ENCODE data around the gene TNS1.

Gene TNS1

DNA sequence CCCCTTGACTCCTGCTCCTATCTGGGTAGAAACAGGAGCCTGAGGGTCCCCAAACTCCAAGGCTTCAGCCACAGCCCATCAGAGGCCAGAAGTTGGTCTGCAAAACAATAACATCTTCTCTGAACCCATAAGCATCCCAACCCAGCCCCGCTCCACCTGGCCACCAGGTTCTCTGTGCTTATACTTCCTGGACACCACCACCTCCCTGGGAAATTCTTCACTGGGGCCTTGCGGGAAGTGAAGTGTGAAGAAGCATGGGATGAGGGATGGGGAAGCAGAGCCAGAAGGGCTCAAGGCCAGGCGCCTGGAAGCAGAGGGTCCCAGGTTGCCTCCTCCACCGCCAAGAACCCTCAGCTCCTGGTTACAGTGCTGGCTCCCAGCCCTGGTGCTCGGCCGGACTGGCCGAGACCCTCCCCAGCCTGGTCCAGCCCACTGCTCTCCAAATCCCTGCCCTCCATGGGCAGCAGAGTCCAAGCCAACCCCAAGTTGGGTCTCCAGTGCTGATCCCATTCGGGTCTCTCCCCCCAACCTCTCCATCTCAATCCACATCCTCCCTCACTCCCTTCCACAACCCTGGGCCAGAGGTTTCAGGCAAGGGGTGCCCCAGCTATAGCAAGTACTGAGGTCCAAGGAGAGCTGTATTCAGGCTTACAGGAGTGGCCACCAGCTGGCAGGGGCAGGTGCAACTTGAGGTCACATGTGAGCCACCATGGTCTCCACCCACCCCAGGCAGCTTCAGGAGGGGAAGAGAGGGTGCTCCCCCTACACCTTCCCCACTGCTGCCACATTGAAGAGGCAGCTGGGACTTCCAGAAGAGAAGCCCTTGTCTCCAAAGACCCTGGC, 60.7 kb downstream of the TNS1 start:
- DNase-seq, result peak; percentile 45

DNA sequence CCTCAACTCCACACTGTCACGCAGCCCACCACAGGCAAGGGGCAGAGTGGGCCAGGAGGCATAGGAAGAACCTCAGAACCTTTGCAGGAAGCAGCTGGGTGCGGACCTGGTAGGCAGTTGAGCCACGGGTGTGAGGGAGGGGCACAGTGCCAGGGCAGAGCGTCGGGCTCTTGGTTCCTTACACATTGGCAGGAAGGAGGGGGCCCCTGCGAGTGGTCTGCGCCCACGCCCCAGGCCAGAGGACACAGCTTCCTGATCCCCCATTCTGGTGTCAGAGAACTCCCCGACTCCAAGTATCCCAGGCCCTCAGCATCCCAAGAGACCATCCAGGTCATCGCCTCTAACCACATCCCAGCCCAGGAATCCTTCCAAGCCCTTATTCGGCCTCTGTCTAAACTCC, 61.5 kb downstream of the TNS1 start:
- DNase-seq, result peak; percentile 17

DNA sequence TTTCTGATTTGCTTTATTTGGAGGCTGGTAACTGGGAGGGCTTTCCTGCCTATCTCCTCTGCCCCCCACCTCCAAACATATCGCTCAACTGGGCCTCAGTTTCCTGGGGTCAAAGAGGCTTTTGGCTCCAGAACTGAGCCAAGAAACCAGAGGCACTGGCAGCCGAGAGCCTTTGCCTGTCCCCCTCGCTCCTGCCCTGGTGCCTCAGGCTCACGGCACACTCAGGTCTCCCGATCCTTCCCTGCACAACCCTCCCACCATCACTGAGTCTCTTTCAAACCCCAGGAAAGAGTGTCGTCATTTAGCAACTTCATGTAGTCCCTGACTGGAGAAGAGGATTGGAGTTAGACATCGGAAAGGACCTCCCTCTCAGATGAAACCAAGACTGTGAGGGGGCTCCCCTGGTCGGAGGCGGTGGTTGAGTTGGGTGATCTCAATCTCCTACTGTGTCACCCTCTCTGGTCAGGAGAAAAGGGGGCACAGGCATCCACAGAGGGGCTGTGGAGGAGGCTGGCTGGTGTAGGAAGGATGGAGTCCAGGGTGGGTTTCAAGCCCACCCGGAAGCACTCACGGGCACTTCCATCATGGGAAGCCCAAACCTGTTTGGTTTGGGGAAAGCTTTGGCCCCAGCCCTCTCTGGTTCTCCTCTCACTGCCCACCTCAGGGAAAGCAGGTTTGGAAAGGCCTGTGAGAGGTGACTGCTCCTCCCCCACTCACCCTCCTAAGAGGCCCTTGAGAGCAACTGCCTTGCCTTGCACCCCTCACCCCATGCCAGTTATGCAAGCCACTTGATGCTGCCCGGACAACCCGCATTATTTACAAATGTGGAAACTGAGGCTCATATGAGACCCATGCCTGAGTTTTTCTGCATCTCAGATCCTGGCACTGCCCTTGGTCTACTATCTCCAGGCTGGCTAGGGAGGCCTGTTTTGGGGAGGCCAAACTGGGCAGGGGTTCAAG, 62.3 kb downstream of the TNS1 start:
- DNase-seq, result peak; percentile 48

DNA sequence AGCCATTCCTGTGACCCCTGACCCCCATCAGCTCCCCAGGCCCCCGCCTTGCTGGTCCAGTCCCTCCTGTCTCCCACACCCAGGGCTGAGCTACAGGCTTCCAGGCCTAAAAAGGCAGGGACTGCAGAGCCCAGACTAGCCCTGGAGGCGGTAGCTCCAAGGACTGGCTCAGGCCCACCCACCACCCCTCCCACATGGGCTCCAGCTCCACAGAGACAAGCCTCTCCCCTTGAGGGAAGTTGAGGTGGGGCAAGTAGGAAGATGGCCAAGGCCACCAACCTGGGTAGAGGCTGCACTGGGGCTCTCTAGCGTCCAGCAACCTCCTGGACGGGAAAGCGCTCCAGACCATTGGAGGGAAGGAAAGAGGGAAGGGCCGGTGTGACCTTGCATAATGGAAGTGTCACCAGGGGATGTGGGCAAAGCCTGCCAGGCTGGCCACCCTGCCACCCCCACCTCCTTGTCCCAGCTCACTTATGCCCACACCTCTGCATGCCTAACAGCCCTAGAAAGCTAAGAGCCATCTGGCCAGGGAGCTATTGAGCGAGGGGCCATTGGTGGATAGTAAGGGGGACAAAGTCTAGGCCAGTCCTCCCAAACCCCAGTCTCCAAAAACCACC, 63.1 kb downstream of the TNS1 start:
- DNase-seq, result no peak

DNA sequence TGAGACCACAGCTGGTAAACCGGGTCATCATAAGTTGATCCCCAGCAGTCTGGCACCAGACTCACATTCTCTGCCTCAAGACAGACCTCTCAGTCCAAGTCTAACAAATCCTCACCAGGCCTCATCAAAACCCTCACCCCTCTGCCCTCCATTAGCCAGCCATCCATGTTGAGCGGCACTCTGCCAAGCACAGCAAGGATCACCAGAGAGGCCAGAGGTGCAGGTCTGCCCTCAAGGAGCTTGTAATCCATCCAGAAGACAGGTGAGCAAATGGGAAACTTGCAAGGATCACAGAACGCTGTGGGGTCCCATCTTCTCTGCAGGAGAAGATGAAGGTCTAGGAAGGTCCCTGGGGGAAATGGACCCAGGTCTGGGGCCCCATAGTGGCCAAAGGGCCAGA, 63.6 kb downstream of the TNS1 start:
- no peak for DNase-seq

DNA sequence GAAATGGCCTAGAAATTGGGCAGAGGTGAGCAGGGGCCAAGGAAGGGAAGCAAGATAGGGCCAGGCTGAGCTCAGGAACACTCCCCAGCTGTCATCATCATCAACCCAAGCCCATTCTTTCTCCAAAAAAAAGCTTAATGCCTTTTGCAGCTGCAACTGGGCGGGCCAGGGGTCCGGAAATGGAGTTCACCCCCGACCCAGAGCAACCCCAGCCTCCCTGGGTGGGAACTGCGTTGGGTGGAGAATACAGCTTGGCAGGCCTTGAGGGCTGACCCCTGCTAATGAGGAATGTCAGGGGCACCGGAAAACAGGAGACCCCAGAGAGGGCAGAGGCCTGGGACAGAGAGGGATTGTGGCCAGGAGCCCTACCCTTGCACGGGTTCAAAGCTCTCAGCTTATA, 64.8 kb downstream of the TNS1 start:
- DNase-seq, result no peak

DNA sequence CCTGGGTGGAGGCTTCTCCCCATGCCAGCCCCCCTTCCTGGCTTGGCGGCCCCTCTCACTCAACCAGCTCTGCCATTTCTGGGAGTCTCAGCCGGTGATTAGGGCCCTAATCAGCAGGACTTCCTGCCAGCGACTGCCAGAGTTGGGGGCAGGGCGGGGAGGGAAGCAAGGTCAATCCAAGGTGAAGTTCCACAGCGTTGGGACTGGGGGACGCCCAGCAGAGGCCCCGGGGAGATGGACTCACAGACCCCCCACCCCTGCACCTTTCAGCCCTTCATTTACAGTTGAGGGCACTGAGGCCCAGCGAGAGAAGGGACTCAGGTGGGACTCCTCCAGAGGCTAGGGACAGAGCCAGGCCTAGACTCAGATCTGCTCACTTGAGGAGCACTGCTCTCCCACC, 65.3 kb downstream of the TNS1 start:
- DNase-seq, result no peak

DNA sequence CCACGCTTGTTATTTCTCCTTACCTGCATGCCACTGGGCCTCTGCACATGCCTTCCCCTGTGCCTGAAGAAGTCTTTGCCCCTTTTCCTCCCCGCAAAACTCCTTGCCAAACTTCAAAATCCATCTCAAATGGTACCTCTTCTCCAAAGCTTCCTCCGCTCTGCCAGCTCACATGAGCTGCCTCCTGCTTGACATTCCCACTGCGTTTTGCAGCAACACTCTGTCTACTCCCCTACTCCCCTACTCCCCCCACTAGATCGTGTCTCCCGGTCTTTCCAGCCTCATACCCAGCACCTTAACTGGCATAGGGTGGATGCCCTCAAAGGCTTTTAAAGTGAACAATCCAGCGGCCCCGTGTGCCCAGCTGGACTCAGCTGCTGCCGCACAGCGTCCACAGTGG, 65.8 kb downstream of the TNS1 start:
- DNase-seq, result no peak

DNA sequence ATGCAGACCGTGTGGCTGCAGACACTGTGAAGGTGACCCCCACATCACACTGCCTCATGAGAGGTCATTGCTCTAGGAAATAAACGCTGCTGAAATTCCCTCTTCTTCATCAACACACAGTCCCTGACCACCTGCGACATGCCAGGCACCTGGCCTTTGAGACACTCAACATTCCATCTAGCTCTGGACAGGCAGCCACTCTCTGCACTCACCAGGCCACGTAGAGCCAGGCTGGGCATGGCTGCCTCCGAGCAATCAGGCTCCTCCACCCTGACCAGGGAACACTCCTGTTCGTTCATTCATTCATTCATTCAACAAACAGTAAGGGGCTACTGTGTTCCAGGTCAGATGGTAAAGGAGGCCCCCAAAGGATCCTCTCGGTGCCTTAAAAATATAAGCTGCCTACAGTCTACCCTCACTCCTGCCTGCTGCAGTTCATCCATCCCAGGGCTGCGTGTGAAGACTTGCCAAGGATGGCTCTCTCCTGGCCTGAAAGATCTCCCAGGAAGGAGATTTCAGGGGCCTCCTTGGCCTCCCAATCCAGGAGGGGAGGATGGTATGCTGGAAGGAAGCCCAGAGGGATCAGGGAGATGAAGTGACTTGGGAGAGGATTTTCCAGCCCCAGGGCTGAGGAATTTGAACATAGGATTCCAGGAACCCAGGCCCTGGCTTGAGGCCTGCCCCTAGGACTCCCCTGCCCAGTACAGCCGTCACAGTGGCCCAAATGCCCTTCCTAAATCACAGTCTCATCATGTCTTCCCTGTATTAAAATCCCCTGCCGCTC, 66.7 kb downstream of the TNS1 start:
- peak; percentile 50 for DNase-seq

DNA sequence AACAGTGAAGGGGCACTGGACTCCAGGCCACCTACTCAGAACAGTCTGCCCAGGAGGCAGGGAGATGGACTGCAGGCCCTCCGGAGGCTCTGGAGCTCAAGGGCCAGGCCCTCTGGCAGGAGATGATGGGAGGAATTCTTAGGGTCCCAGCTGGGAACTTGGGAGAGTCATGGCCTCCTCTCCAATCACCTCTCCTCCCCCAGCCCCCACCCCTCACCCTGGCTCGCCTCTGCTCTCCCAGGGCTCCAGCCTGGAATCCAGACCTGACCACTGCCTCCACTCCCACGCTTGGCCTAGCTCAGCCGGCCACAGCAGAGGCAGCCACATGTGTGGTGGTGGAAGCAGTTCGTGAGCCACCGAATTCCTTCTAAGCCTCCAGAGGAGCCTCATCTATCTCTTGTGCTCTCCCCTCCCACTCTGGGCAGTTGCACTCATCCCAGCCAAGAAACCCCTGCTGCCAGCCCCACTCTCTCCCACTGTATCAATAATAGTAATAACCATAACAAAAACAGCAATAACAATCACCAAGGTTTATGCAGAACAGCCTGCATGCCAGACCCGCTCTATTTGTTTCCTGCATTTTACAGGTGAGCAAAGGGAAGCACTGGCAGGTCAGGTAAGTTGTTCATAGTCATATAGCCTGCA, 67.4 kb downstream of the TNS1 start:
- DNase-seq, result no peak

DNA sequence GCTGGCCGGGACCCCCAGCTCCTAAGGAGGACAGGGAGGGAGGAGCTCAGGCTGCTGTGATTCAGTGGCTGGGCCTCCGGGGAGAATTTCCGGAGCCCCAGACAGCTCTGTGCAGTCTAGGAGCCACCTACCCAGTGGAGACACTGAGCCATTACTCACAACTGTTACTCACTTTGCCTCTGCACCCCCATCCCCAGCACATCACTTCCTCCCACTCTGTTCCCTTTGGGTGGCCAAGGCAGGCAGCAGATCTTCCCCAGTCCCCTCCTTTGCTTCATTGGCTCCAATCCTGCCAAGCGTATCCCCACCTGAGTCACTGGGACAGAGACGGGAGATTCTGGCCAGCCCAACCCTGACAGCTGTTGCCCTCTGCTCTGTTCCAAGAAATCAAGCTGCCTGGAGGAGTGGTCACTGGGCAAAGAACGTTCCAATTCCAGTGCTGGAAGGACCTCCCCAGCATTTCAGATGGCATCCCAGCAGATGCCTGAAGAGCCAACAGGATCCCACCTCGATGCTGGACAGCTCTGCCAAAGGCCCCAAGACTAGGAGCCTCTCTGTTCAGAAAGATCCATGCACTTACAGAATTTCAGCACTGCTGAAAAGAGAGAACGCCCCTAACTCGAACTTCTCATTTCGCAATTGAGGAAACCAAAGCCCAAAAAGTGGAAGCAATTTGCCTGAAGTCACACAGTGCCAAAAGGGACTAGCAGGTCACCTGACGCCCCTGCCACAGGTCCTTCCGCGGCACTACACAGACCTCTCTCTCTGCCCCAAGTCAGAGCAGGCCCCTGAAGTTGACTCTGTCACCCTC, 68.3 kb downstream of the TNS1 start:
- no peak for DNase-seq

DNA sequence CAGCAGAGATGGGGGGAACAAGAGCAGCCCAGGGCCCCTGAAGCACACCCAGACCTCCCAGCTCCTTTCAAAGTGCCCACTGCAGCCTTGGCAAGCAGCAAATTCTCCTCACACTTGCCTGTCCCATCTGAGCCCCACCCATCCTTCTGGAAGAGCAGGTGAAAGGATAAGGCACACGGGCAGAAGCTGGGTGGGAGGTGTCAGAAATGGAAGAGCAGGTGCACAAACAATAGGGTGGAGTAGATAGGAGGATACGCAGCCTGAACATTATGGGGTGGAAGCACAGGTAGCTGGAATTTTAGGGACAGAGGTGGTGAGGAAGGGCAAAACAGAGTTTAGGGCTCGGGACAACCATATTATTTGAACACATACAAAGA, 69.2 kb downstream of the TNS1 start:
- DNase-seq, result peak; percentile 91

DNA sequence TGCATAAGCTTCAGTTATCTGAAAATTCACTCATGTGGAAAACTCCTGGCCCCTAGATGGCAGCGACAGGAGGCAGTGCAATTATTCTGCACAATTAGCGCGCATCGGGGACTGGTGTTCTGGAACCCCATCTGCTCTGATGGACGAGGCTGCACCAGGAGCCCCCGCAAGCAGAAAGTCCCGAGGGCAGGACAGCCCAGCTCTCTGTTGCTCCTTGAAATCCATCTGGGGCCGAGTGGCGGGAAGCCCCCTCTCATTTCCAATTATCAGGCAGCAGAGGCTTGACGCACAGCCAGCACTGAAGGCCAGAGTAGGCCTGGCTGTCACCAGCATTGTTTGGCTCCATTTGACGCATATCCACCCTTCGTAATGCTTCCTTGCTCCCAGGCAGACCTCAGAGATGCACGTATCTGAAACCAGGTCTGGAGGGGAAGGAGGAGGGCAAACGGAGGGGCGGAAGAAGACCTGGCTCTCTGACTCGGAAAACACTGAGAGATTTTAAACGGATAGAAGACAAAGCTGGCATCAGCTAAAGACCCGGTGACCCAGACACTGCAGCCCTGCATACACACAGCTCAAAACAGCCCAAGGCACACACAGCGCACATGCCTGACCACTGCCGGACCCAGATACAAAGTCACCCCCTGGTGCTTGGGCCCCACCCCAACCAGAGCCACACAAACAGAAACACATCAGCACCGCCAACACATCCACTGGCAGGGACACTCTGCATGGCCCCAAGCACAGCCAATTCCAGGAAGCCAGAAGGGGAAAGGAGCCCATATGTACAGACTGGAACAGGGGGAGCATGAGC, 69.8 kb downstream of the TNS1 start:
- peak; percentile 11 for DNase-seq

DNA sequence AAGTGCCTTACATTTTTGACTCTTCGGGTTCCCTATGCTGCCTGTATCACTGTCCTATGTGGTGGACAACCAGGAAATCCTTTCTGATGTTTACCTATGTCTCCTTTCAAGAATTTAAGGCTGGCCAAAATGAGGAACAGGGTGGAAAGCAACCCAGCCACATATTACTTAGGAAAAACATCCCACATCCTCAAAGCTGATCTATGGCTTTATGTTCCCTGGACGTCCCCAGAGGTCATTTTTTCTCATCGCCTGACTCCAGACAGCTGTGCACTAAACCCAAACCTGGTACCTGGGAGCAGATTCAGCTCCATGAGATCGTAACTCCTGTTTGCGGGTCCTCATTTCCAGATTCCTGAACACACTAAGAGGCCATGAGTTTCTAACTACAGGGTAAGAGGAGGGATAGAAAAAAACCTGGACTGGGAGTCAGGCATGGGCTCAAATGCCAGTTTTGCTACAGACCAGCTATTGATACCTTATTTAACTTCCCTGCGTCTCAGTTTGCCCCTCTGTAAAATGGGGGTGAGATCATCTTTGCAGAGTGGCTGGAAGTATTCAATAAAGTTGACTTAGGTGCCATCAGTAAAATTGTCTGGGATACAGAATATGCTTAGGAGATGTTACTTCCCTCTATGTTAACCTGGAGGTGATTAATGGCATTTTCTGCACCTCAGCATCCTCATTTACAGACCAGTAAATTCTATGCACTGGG, 70.8 kb downstream of the TNS1 start:
- DNase-seq, result no peak

DNA sequence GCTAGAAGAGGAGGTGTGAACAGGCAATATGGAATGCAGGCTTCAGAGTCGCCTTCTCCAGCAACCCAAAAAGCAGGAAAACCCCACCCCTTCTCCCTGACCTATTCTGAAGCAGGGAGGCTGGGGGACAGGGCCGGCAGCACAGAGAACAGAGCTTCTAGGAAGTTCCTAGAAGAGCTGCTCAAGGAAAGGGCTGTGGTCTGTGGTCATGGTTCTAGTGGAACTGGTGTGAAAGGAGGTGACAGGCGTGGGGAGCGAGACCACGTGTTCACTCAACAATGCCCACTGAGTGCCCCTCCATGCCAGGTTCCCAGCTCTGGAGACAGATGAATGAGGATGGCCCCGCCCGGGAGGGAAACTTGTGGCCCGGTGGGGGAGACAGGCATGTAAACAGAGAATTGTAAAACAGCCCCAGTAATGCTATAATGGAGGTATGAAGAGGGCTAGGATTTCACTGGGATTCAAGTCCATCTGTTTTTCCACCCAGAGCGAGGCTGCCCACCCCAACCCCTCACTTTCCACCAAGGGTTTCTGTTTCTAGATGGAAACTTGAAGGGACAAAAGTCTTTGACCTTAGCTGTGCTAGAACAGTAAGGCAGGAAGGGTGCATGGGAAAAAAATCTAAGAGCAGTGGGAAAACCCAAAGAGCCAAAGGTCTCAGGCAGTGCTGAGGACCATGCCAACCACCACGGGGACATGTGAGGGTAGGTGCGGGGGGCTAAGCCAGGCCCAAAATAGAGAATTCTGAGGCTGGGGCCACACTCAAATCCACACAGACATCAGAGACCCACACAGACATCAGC, 71.8 kb downstream of the TNS1 start:
- DNase-seq, result no peak

DNA sequence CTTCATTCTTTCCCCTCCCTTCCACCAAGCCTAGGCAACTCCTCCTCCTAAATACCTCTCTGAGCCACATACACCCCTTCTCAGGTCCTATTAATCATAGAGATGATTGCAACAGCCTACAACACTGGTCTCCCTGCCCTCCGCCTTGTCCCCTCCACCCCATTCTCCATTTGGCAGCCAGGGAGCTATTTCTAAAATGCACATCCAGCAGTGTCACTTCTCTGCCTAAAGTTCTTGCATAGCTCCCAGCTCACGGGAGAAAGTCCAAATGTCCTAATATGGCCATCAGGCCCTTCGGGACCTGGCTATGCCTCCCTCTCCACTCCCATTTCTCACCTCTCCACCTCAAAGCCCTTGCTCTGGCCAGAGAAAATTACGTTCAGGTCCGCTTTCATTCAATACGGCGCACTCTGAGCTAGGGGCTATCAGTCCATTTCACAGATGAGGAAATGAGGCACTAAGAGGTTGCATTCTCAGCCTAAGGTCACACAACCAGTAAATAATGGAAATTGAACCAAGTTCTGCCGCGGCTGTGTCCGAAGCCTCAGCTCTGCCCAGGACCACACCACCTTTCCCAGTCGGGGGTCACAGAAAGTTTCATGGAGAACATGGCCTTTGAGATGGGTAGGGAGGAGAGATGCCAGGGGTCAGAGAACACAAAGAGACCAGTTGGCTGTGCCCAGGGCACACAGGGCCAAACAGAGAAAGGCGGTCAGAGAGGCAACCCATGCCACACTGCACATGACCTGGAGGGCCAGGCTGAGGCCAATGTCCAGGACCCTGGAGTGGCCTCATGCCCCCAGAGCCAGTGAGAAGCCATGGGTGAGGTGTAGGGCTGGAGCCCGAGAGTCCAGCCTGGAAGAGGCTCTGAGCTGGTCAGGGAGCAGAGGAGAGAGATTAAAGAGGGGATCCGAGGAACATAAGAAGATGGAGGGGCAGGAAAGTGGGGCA, 72.8 kb downstream of the TNS1 start:
- peak; percentile 71 for DNase-seq

DNA sequence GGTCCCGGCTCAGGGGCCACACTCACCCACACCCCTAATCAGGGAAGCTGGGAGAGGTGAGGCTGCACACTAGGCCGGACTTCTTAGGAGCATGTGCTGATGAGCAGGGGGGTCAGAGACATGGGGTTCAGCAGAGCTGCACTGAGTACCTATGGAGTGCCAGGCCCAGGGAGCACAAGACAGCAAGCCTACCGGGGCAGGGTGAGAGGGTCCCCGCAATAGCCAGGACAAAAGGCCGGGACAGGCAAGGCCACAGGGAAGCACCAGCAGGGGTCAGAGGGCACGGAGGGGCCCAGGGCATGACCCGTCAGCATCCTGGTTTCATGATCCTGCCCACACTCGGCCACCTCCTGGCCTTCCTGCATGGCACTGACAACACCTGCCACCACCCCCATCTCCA, 73.5 kb downstream of the TNS1 start:
- DNase-seq, result no peak
